HFF-Myc (cell line): ENCODE measurements around the gene KCNN3.

Experiments
- DNase-seq: peaks from one replicate; pipeline ENCODE4 v3.0.0-alpha.2; 2011; ENCODE audit warnings: low read depth; ENCODE audit errors: extremely low read depth
- H3K4me3 ChIP-seq: replicated peaks from 2 replicates; pipeline ENCODE4 v1.5.1; 2011; ENCODE audit warnings: low read depth, mild to moderate bottlenecking, control low read depth, low read length
- TF ChIP-seq, protein P1 (sequence below): IDR thresholded peaks from 2 replicates; pipeline ENCODE4 v1.5.1; 2012; ENCODE audit warnings: mild to moderate bottlenecking, low read depth, low read length, control low read depth; ENCODE audit errors: missing control alignments

The KCNN3 gene

DNA sequence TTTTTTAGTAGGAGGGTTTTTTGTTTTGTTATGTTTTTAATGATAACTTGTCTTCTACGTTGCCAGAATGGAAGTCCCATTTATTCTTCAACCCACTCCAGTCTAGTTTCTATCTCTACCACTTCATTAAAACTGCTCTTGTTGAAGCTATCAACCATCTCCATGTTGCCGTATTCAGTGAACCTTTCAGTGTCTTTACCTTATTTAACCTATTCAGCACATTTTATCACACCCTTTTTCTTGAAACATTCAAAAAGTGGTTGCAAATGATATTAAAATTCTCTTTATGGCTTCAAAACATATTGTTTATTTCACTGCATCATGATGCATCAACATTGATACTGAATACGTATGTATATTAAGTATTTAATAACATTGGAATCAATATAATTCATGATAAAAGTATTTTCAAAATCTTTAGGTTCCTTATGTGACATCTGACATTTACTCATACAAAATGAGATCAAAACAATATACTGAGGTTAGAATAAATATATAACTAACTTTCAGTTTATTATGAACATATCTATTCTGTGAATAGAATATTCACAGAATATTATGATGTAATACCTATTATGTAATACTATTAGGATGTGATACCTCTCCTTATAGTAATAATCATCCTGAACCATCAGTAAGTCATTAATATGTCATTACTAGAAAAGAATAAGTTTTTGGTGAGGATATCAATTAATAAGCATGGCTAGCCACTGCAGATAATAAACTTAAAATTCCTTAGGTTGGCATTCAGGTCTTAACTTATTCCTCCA, 210.1 kb downstream of the KCNN3 start:
- TF ChIP-seq, protein P1, sequence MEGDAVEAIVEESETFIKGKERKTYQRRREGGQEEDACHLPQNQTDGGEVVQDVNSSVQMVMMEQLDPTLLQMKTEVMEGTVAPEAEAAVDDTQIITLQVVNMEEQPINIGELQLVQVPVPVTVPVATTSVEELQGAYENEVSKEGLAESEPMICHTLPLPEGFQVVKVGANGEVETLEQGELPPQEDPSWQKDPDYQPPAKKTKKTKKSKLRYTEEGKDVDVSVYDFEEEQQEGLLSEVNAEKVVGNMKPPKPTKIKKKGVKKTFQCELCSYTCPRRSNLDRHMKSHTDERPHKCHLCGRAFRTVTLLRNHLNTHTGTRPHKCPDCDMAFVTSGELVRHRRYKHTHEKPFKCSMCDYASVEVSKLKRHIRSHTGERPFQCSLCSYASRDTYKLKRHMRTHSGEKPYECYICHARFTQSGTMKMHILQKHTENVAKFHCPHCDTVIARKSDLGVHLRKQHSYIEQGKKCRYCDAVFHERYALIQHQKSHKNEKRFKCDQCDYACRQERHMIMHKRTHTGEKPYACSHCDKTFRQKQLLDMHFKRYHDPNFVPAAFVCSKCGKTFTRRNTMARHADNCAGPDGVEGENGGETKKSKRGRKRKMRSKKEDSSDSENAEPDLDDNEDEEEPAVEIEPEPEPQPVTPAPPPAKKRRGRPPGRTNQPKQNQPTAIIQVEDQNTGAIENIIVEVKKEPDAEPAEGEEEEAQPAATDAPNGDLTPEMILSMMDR: no peak
- DNase-seq: no peak
- no peak overlapping the region for H3K4me3 ChIP-seq

DNA sequence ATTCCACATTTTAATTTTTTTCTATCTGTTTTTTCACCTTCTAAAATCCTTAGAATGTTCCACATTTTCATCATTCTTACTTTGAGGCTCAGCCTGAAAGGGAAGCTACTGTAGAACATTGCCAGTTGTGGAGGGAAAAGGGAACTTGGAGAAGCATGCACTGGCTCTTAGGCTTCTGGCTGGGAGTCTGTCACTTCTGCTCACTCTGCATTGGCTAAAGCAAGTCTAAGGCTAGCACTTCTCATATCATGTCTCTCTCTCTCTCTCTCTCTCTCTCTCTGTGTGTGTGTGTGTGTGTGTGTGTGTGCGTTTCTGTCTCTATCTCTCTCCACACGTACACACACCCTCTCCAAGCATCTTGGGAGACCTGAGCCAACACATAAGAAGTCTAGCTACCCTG, 212.5 kb downstream of the KCNN3 start:
- H3K4me3 ChIP-seq: no peak overlapping the region
- DNase-seq: no peak
- TF ChIP-seq, protein P1: no peak

DNA sequence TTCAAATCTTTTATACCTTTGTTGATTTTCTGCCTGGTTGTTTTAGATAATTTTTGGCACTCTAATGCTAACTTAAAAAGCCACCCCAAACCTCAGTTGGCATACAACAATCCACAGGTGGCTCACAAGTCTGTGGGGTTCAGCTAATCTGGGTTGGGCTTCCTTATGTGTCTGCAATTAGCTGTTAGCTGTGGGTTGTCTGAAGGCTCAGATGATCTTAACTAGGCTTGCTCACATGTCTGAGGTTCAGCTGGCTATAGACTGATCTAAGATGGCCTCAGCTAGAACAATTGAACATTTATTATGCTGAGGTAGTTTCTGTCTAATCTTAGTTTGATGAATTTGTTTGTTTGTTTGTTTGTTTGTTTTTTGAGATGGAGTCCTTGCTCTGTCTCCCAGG, 217.2 kb downstream of the KCNN3 start:
- no peak for DNase-seq
- H3K4me3 ChIP-seq: no peak overlapping the region
- TF ChIP-seq, protein P1: no peak
